B cell (primary cell): Measurements from ENCODE around the gene MIAT.

Source experiments
- EZH2 ChIP-seq: IDR thresholded peaks from 2 replicates; pipeline ENCODE4 v1.6.1; 2012; ENCODE audit warnings: borderline replicate concordance, low read depth, mild to moderate bottlenecking, moderate library complexity, low read length; ENCODE audit not compliant: insufficient read depth, poor library complexity, severe bottlenecking
- TF ChIP-seq, protein P1 (sequence below): fragments of 200-600 bp; IDR thresholded peaks from one replicate; pipeline ENCODE4 v1.8.0; 2022; ENCODE audit warnings: antibody characterized with exemption, mild to moderate bottlenecking

DNA sequence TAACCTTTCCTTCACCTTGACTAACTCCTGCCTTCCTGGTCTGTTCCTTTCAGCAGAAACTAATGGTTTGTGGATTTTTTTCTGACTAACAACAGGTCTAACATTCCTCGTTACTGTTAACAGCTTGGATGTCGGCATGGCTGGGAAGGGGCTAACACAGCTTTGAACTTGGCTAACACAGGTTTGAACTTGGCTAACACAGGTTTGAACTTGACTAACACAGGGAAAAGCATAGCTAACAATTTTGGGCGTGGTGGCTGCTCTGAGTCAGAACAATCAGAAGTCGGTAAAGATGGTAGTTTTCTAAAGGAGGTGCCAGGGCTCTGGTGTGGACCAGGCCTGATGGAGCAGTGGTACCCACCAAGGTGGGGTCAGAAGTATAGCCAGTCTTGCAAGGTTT lies 16.1 kb downstream of the MIAT start:
- no peak for TF ChIP-seq EZH2
- TF ChIP-seq, protein P1, sequence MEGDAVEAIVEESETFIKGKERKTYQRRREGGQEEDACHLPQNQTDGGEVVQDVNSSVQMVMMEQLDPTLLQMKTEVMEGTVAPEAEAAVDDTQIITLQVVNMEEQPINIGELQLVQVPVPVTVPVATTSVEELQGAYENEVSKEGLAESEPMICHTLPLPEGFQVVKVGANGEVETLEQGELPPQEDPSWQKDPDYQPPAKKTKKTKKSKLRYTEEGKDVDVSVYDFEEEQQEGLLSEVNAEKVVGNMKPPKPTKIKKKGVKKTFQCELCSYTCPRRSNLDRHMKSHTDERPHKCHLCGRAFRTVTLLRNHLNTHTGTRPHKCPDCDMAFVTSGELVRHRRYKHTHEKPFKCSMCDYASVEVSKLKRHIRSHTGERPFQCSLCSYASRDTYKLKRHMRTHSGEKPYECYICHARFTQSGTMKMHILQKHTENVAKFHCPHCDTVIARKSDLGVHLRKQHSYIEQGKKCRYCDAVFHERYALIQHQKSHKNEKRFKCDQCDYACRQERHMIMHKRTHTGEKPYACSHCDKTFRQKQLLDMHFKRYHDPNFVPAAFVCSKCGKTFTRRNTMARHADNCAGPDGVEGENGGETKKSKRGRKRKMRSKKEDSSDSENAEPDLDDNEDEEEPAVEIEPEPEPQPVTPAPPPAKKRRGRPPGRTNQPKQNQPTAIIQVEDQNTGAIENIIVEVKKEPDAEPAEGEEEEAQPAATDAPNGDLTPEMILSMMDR: no peak
